ENCODE results near the gene STX1B.
"Not testable (repeated sequence)": the region's sequence is repeated elsewhere in the genome, so short reads cannot be mapped to it uniquely, and the experiment has no call there.

The STX1B gene

GRCh38 chr16:31011815-31012214 is 1.4 kb upstream of the STX1B start:
- not testable (repeated sequence) for DNase-seq

GRCh38 chr16:31009894-31010584 is 399 bp downstream of the STX1B start:
- no peak for DNase-seq

- DNase-seq, result peak; percentile 1
Observed at GRCh38 chr16:31009120-31009519, 1.3 kb downstream of the STX1B start.

- no peak for DNase-seq
Observed at GRCh38 chr16:31008551-31008950, 1.9 kb downstream of the STX1B start.

- DNase-seq, result peak; percentile 75
Observed at GRCh38 chr16:31008149-31008548, 2.3 kb downstream of the STX1B start.

- no peak for DNase-seq
Observed at GRCh38 chr16:31007684-31008083, 2.8 kb downstream of the STX1B start.

- DNase-seq, result no peak
Observed at GRCh38 chr16:31006589-31006988, 3.8 kb downstream of the STX1B start.

GRCh38 chr16:31006086-31006385 is 4.4 kb downstream of the STX1B start:
- DNase-seq, result no peak

GRCh38 chr16:31005350-31006085 is 4.9 kb downstream of the STX1B start:
- DNase-seq, result peak; percentile 10

- no peak for DNase-seq
Observed at GRCh38 chr16:31004658-31005057, 5.8 kb downstream of the STX1B start.

GRCh38 chr16:31003744-31004143 is 6.7 kb downstream of the STX1B start:
- no peak for DNase-seq

GRCh38 chr16:31002862-31003341 is 7.5 kb downstream of the STX1B start:
- no peak for DNase-seq

- no peak for DNase-seq
Observed at GRCh38 chr16:31002250-31002700, 8.2 kb downstream of the STX1B start.

- DNase-seq, result no peak
Observed at GRCh38 chr16:31001507-31002249, 8.8 kb downstream of the STX1B start.

GRCh38 chr16:31000671-31001382 is 9.6 kb downstream of the STX1B start:
- no peak for DNase-seq

GRCh38 chr16:30998852-30999761 is 11.3 kb downstream of the STX1B start:
- no peak for DNase-seq

- peak; percentile 98 for DNase-seq
Observed at GRCh38 chr16:30997725-30998711, 12.4 kb downstream of the STX1B start.

GRCh38 chr16:30996985-30997724 is 13.3 kb downstream of the STX1B start:
- DNase-seq, result peak; percentile 98

GRCh38 chr16:30996324-30996984 is 14.0 kb downstream of the STX1B start:
- DNase-seq, result peak; percentile 87
